WTC11 (cell line): ENCODE results near the gene GLCCI1. TPM values are rescaled to one million over a fixed set of nuclear protein-coding genes. Genes with fewer than 3 reads are reported as not detected.
"Not testable (repeated sequence)": the region's sequence is repeated elsewhere in the genome, so short reads cannot be mapped to it uniquely, and the experiment has no call there.

Experiments
- ATAC-seq: fragments of 200-7000 bp; cut with Tn5 transposase; 2 replicates; pipeline ENCODE4 v1.10.0; 2021; ENCODE audit warnings: mild to moderate bottlenecking, moderate library complexity
- CTCF ChIA-PET: fragments of 300-600 bp; sonication (Branson Sonifier 250); formaldehyde crosslinking; loops from one replicate; lab custom pipeline; 2021; ENCODE audit warnings: antibody characterized with exemption; lab: Charles Lee
- POLR2A ChIA-PET: fragments of 350-600 bp; sonication (Branson Sonifier 250); formaldehyde crosslinking; loops from one replicate; lab custom pipeline; 2021; ENCODE audit warnings: antibody characterized with exemption; lab: Charles Lee
- DNase-seq: peaks from one replicate; pipeline ENCODE4 v3.0.0; 2021; ENCODE audit warnings: low spot score
- H3K27ac Mint-ChIP-seq: 2 replicates; pipeline ENCODE4 v1.8.0; 2021; ENCODE audit warnings: mixed read lengths
- H3K27me3 Mint-ChIP-seq: 2 replicates; pipeline ENCODE4 v1.8.0; 2021; ENCODE audit warnings: low read depth, mild to moderate bottlenecking, moderate library complexity, mixed read lengths
- H3K36me3 Mint-ChIP-seq: 2 replicates; pipeline ENCODE4 v1.8.0; 2021; ENCODE audit warnings: mixed read lengths
- H3K4me1 Mint-ChIP-seq: 2 replicates; pipeline ENCODE4 v1.8.0; 2022; ENCODE audit warnings: mixed read lengths
- H3K4me3 Mint-ChIP-seq: 2 replicates; pipeline ENCODE4 v1.8.0; 2021; ENCODE audit warnings: mild to moderate bottlenecking, moderate library complexity, mixed read lengths
- H3K9me3 Mint-ChIP-seq: 2 replicates; pipeline ENCODE4 v1.8.0; 2021; ENCODE audit warnings: mixed read lengths
- ATF3 ChIP-seq: sonication (generic); formaldehyde crosslinking; conservative IDR thresholded peaks from 2 replicates; pipeline ENCODE4 v1.8.1; 2022; ENCODE audit warnings: mild to moderate bottlenecking, missing genetic modification reagents
- ELF4 ChIP-seq: sonication (generic); formaldehyde crosslinking; IDR thresholded peaks from 2 replicates; pipeline ENCODE4 v1.8.1; 2022; ENCODE audit warnings: low read depth, mild to moderate bottlenecking, moderate library complexity, missing genetic modification reagents
- ESRRA ChIP-seq: sonication (generic); formaldehyde crosslinking; IDR thresholded peaks from 2 replicates; pipeline ENCODE4 v1.8.1; 2022; ENCODE audit warnings: mild to moderate bottlenecking, missing genetic modification reagents, borderline replicate concordance
- ETV6 ChIP-seq: sonication (generic); formaldehyde crosslinking; IDR thresholded peaks from 2 replicates; pipeline ENCODE4 v1.8.1; 2022; ENCODE audit warnings: mild to moderate bottlenecking, missing genetic modification reagents
- GABPB1 ChIP-seq: sonication (generic); formaldehyde crosslinking; IDR thresholded peaks from 2 replicates; pipeline ENCODE4 v1.8.1; 2023; ENCODE audit warnings: mild to moderate bottlenecking, missing genetic modification reagents
- OVOL2 ChIP-seq: fragments of 250-450 bp; sonication (Bioruptor Pico); IDR thresholded peaks from 2 replicates; pipeline ENCODE4 v1.9.0; 2021; ENCODE audit warnings: mild to moderate bottlenecking, borderline replicate concordance
- RELA ChIP-seq: sonication (generic); formaldehyde crosslinking; IDR thresholded peaks from 2 replicates; pipeline ENCODE4 v1.8.1; 2022; ENCODE audit warnings: missing genetic modification reagents, mild to moderate bottlenecking, borderline replicate concordance
- SOX15 ChIP-seq: fragments of 250-450 bp; sonication (Bioruptor Pico); IDR thresholded peaks from 2 replicates; pipeline ENCODE4 v1.9.0; 2021; ENCODE audit warnings: mild to moderate bottlenecking
- TCF7 ChIP-seq: sonication (generic); formaldehyde crosslinking; IDR thresholded peaks from 2 replicates; pipeline ENCODE4 v1.8.0; 2022; ENCODE audit warnings: mild to moderate bottlenecking, low read depth, missing genetic modification reagents, moderate library complexity
- ZMAT4 ChIP-seq: fragments of 250-450 bp; sonication (Bioruptor Pico); IDR thresholded peaks from 2 replicates; pipeline ENCODE4 v1.9.0; 2021; ENCODE audit warnings: mild to moderate bottlenecking
- ZNF416 ChIP-seq: fragments of 250-450 bp; sonication (Bioruptor Pico); IDR thresholded peaks from 2 replicates; pipeline ENCODE4 v1.9.0; 2021; ENCODE audit warnings: mild to moderate bottlenecking, inconsistent platforms
- total RNA-seq: library from RNA; stranded (reverse); gene quantifications from 3 replicates; pipeline ENCODE4 v1.2.3, GENCODE V29; 2021
- TF ChIP-seq, protein P1 (sequence below): sonication (generic); formaldehyde crosslinking; IDR thresholded peaks from 2 replicates; pipeline ENCODE4 v1.8.0; 2022; ENCODE audit warnings: missing genetic modification reagents
- TF ChIP-seq, protein P2 (sequence below): sonication (generic); formaldehyde crosslinking; IDR thresholded peaks from 2 replicates; pipeline ENCODE4 v1.8.0; 2022; ENCODE audit warnings: mild to moderate bottlenecking, missing genetic modification reagents
- TF ChIP-seq, protein P3 (sequence below): sonication (generic); formaldehyde crosslinking; IDR thresholded peaks from 2 replicates; pipeline ENCODE4 v1.8.0; 2022; ENCODE audit warnings: mild to moderate bottlenecking, missing genetic modification reagents
- TF ChIP-seq, protein P4 (sequence below): fragments of 250-450 bp; sonication (Bioruptor Pico); IDR thresholded peaks from 2 replicates; pipeline ENCODE4 v1.9.0; 2021; ENCODE audit warnings: mild to moderate bottlenecking

GLCCI1 gene
- total RNA-seq, 1 experiment from 2014 or later = 23.8 TPM

- no peak for ATAC-seq
- Mint-ChIP-seq H3K4me1 (peaks cover 4% of the 10 kb centered on the region), H3K36me3 (peaks cover 28% of the 10 kb centered on the region)
Measured at GRCh38 chr7:8060241-8060640, 91.6 kb downstream of the GLCCI1 start.

GRCh38 chr7:8063300-8063699, 94.7 kb downstream of the GLCCI1 start:
- POLR2A ChIA-PET, H3K9me3 Mint-ChIP-seq, H3K4me3 Mint-ChIP-seq, ATAC-seq, H3K27me3 Mint-ChIP-seq, DNase-seq, H3K27ac Mint-ChIP-seq: not testable (repeated sequence)
- CTCF ChIA-PET = interaction anchor here (0.6 kb wide), 1 partner anchor 654 kb away, joined by 3 read pairs; no protein-coding TSS in a partner anchor
- Mint-ChIP-seq H3K36me3 (peaks cover 24% of the 10 kb centered on the region), H3K4me1 (peaks cover 30% of the 10 kb centered on the region)

More at GRCh38 chr7:8060241-8060640, 91.6 kb downstream of the GLCCI1 start:
- no peak overlapping the region for H3K27ac Mint-ChIP-seq
- ChIA-PET POLR2A (no interaction called here), CTCF (no interaction called here)
- no peak overlapping the region for H3K4me3 Mint-ChIP-seq
- TF ChIP-seq, protein P1, sequence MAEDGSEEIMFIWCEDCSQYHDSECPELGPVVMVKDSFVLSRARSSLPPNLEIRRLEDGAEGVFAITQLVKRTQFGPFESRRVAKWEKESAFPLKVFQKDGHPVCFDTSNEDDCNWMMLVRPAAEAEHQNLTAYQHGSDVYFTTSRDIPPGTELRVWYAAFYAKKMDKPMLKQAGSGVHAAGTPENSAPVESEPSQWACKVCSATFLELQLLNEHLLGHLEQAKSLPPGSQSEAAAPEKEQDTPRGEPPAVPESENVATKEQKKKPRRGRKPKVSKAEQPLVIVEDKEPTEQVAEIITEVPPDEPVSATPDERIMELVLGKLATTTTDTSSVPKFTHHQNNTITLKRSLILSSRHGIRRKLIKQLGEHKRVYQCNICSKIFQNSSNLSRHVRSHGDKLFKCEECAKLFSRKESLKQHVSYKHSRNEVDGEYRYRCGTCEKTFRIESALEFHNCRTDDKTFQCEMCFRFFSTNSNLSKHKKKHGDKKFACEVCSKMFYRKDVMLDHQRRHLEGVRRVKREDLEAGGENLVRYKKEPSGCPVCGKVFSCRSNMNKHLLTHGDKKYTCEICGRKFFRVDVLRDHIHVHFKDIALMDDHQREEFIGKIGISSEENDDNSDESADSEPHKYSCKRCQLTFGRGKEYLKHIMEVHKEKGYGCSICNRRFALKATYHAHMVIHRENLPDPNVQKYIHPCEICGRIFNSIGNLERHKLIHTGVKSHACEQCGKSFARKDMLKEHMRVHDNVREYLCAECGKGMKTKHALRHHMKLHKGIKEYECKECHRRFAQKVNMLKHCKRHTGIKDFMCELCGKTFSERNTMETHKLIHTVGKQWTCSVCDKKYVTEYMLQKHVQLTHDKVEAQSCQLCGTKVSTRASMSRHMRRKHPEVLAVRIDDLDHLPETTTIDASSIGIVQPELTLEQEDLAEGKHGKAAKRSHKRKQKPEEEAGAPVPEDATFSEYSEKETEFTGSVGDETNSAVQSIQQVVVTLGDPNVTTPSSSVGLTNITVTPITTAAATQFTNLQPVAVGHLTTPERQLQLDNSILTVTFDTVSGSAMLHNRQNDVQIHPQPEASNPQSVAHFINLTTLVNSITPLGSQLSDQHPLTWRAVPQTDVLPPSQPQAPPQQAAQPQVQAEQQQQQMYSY = no peak
- TF ChIP-seq ZNF416 (CRISPR knock-in tag) = no peak
- TF ChIP-seq OVOL2 (CRISPR knock-in tag) = no peak
- TF ChIP-seq ATF3 = no peak
- no peak for TF ChIP-seq ELF4 (CRISPR knock-in tag)
- no peak for TF ChIP-seq RELA
- TF ChIP-seq, protein P2, sequence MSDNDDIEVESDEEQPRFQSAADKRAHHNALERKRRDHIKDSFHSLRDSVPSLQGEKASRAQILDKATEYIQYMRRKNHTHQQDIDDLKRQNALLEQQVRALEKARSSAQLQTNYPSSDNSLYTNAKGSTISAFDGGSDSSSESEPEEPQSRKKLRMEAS (CRISPR knock-in tag) = no peak
- no peak for TF ChIP-seq TCF7 (CRISPR knock-in tag)
- TF ChIP-seq, protein P3, sequence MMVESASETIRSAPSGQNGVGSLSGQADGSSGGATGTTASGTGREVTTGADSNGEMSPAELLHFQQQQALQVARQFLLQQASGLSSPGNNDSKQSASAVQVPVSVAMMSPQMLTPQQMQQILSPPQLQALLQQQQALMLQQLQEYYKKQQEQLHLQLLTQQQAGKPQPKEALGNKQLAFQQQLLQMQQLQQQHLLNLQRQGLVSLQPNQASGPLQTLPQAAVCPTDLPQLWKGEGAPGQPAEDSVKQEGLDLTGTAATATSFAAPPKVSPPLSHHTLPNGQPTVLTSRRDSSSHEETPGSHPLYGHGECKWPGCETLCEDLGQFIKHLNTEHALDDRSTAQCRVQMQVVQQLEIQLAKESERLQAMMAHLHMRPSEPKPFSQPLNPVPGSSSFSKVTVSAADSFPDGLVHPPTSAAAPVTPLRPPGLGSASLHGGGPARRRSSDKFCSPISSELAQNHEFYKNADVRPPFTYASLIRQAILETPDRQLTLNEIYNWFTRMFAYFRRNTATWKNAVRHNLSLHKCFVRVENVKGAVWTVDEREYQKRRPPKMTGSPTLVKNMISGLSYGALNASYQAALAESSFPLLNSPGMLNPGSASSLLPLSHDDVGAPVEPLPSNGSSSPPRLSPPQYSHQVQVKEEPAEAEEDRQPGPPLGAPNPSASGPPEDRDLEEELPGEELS (CRISPR knock-in tag) = no peak
- TF ChIP-seq ESRRA (CRISPR knock-in tag) = no peak
- TF ChIP-seq ZMAT4 (CRISPR knock-in tag) = no peak
- no peak for TF ChIP-seq ETV6 (CRISPR knock-in tag)
- TF ChIP-seq GABPB1 (CRISPR knock-in tag) = no peak
- TF ChIP-seq, protein P4, sequence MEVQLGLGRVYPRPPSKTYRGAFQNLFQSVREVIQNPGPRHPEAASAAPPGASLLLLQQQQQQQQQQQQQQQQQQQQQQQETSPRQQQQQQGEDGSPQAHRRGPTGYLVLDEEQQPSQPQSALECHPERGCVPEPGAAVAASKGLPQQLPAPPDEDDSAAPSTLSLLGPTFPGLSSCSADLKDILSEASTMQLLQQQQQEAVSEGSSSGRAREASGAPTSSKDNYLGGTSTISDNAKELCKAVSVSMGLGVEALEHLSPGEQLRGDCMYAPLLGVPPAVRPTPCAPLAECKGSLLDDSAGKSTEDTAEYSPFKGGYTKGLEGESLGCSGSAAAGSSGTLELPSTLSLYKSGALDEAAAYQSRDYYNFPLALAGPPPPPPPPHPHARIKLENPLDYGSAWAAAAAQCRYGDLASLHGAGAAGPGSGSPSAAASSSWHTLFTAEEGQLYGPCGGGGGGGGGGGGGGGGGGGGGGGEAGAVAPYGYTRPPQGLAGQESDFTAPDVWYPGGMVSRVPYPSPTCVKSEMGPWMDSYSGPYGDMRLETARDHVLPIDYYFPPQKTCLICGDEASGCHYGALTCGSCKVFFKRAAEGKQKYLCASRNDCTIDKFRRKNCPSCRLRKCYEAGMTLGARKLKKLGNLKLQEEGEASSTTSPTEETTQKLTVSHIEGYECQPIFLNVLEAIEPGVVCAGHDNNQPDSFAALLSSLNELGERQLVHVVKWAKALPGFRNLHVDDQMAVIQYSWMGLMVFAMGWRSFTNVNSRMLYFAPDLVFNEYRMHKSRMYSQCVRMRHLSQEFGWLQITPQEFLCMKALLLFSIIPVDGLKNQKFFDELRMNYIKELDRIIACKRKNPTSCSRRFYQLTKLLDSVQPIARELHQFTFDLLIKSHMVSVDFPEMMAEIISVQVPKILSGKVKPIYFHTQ (CRISPR knock-in tag) = no peak
- TF ChIP-seq SOX15 = no peak
- peaks cover 9% of the 10 kb centered on the region for H3K9me3 Mint-ChIP-seq
- no peaks in the 10 kb centered on the region for H3K27me3 Mint-ChIP-seq
- DNase-seq = no peak
